Ureter (tissue), 1 donor: Measurements from ENCODE around the gene TXNRD3. TPM values are rescaled to one million over a fixed set of nuclear protein-coding genes. Genes with fewer than 3 reads are reported as not detected.
"Not testable (repeated sequence)": the region's sequence is repeated elsewhere in the genome, so short reads cannot be mapped to it uniquely, and the experiment has no call there.

Source experiments
- DNase-seq: peaks from one replicate; pipeline ENCODE4 v3.0.0-alpha.2; 2020; ENCODE audit warnings: low spot score
- total RNA-seq: library from RNA; stranded (reverse); gene quantifications from one replicate; pipeline ENCODE4 v1.2.4, GENCODE V29; 2023
- donor health status: DM: yes; HTN: yes; CAD: no.

The TXNRD3 gene
- total RNA-seq, 1 donor from 2014 or later = 12.3 TPM

DNA sequence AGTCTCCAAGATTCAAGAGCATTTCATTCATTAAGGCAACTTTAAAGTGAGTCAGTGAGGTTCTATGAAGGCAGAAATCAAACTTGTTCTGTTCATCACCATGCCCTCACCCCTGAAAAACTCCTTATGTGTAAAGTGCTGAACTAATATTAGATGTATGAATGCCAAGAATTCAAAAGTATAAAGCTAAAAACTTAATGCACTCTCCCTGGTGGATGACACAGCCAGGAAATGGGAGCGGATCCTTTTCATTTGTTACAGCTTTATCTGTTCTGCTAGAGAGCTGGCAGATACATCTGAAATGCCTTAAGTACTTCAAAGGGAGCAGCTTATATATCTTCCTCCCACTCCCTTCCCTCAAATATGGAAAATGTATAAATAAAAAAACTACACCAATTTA is 8.2 kb downstream of the TXNRD3 start:
- DNase-seq = no peak

DNA sequence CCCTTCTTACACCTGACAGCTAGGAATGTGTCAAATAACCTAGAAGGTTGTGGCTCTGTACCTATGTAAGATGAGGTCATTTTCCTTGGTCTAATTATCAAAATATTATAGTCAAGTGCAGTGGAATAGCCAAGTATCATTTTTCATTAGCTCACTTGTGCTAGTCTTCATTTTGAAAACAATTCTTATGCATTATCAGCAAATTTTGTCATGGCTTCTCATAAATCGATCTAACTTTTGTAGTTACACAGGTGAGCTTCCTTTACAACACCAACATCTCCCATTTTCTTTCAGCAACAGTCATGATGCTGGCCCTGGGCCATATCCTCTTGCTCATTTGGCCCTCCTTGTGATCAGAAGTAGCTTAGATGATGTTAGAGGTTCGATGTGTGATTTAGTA is 10.3 kb downstream of the TXNRD3 start:
- DNase-seq = no peak

DNA sequence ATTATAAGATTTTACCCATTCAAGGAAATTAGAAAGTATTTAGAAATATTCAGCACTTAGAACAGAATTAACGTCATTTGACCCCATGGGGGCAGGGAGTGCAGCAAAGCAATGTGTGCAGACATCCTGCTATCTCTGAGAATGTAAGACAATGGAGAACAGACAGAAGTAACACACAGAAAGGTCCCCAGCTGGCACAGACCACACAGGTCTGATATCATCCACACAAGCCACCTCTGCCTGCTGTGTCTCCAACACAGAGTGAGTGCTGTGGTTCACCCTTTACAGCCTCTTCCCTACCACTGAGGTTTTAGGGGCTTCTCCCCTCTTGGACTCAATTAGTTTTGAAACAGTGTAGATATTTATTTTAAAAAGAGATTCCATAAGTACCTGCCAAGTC is 16.1 kb downstream of the TXNRD3 start:
- DNase-seq = no peak

DNA sequence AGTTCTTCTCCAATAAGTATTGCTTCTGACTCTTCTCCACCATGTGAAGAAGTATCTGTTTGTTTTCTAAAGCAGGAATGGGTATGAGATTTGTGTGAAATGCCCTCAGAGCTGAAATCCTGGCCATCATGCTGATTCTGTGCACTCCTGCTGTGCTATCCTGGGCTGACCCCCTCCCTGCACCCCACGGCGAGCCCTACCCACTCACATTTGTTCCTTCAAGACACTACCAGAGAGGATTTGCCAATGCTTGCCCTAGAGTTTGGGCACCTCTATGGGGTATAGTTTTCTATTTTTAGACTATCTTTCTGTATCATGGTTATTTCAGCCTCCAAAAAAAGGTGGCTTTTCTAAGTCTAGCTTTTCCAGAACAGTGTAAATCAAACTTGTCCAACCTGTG is 18.5 kb downstream of the TXNRD3 start:
- no peak for DNase-seq

DNA sequence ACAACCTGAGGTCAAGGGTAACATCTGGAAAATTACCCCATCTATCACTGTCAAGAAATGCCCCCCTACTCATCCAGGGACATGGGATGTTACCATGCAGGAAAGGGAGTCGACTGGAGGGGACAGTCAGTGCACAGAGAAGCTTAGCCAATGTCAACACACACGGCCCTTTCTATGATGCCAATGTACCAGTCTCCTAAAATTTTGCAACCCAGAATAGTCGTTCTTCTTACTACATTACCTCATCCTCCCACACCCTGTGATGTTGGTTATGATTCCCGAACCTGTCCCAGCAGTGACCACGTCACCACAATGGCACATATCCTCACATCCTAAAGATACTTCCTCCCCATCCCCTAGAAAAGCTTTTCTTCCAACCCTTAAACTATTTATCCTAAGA is 20.1 kb downstream of the TXNRD3 start:
- no peak for DNase-seq

DNA sequence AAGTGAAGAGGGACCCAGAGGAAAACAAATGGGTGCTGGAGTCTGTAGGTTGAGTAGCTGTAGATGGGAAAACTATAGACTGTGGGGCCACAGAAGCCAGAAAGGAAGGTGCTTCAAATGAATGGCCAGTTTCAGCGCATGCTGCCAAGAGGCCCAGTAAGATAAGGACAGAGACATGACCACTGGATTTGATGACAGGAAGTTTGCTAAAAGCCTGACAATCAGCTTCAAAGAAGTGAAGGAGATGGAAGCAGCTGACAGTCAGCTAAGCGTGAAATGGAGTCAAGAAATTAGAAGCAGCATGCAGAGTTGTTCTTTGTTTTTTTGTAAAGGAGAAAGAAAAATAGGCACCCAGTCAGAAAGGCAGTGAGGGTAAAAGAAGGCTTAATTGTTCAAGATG is 24.9 kb downstream of the TXNRD3 start:
- no peak for DNase-seq

DNA sequence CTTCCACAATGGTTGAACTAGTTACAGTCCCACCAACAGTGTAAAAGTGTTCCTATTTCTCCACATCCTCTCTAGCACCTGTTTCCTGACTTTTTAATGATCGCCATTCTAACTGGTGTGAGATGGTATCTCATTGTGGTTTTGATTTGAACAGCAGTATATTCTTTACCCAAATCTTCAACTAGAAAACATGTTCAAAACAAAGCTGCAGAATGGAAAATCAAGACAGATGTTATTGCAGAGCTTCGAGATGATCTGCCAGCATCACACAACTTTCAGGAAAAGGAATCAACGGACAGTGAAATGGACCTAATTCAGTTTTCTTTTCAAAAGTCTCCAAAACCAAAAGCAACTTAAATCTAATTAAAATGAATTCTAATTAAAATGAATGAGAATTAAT is 29.2 kb downstream of the TXNRD3 start:
- not testable (repeated sequence) for DNase-seq

DNA sequence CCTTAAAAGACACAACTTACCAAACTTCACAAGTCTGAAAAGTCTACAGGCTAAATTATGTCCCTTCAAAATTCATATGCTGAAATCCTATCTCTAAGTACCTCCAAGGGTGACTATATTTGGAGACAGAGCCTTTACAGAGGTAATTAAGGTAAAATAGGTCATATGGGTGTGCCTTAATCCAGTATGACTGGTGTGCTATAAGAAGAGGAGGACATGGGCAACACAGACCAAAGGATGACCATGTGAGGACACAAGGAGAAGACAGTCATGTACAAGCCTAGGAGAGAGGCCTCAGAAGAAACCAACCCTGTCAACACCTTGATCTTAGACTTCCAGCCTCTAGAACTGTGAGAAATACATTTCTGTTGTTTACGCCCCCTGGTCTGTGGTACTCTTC is 32.2 kb downstream of the TXNRD3 start:
- DNase-seq = no peak

DNA sequence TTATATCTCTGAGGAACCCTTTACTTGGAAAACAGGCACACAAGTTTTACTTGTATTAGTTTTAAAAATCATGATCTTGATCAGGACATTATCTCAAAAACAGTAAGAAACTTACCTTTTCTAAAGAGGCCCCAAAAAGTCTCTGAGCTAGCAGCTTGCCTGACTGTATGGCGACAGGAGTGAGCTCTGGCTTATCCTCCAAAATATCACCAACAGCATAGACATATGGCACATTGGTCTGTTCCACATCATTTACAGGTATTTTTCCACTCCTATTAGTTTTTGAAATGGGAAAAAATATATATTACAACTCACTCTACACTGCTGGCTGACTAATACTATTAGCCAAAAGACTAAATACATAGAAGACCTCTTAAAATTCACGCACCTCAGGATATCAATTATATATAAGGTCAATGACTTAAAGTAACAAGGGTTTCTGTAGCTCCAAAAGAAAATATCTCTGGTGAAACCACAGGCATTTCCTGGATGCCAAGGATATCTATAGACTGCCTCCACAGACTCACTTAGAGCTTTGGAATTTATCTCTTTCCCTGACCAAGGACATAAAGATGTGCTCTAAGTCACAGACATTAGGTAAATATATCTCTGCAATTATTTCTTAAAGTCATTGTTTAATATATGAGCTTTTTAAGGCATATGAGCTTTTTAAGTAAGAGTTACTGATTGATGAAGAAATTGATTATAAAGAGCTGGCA is 33.1 kb downstream of the TXNRD3 start:
- DNase-seq = no peak

DNA sequence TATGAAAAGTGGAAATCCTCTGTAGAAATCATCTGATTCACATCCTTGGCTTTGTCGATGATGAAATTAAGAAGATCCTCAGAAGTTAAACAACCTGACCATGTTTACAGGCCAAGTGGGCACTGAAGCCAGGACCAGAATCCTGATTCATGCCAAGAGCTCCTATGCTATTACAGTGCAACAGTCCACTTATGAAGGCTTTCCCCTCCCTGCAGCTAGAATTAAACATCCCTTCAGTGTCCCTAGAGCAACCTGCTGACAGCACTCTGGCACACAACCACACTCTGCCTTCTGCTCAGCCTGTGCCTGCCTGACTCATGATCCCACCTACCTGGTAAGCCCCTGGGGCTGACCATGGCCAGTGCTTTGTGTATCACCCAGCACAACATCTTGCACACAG is 33.8 kb downstream of the TXNRD3 start:
- DNase-seq = no peak

DNA sequence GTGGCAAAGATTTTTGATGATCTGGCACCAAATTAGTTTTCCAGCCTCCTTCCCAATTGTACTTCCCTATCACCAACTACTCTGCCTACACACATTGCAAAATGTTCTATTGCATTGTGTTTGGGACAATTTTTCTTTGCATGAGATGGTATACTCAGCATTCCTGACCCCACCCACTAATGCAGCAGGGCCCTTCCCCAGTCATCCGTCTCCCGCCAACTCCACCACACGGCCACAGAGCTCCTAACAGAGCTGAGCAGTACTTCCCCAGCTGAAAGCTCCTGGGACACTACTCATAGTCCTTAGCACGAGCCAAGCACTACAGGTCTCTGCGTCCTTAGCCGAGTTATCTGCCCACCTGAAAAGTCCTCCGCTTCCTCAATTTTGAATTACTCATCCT is 34.2 kb downstream of the TXNRD3 start:
- DNase-seq = no peak

DNA sequence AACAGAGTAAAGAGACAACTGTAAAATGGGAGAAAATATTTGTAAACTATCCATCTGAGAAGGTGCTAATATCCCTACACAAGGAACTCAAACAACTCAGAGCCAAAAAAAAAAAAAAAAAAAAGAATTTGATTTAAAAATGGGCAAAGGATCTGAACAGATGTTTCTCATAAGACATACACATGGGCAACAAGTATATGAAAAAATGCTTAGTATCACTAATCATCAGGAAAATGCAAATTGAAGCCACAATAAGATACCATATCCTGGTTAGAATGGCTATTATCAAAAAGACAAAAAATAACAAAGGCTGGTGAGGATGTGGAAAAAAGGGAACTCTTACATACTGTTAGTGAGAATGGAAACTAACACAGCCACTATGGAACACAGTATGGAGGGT is 36.2 kb downstream of the TXNRD3 start:
- DNase-seq = no peak

DNA sequence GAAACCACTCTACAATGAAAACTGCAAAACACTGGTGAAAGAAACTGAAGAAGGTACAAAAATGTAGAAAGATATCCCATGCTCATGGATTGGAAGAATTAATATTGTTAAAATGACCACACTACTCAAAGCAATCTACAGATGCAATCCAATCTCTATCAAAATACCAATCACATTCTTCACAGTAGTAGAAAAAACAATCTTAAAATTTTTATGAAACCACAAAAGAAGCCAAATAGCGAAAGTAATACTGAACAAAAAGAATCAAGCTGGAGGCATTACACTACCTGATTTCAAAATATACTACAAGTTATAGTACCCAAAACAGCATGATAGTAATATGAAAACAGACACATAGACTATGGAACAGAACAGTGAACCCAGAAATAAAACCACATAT is 36.9 kb downstream of the TXNRD3 start:
- DNase-seq = no peak

DNA sequence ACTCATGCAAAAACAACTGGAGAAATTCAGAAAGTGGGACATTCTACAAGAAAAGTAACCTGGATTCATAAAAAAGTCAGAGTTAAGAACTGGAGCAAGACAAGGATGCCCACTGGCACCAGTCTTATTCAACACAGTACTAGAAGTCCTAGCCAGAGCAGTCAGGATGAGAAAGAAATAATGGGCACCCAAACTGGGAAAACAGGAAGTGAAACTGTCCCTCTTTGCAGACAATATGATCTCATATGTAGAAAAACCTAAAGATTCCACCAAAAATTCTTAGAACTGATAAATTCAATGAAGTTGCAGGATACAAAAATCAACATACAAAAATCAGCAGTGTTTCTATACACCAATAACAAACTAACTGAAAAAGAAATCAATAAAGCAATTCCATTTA is 37.4 kb downstream of the TXNRD3 start:
- DNase-seq = no peak

DNA sequence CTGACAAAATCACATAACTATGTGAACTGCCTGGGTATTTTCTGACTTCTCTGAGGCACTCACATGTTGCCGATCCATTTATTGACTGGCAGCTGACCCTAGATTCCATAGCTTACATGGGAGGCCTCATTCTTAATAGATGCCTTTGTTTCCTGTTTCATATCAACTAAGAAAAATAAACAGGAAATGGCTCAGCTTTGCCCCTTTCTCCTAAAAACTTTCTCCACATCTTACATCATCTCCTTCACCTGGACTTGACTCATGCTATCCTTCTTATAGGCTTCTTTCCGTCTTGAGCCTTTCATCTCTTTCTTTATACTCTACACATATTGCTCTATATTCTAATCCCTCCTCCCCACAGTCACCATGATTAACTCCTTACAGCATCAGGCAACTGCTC is 38.0 kb downstream of the TXNRD3 start:
- DNase-seq = no peak

DNA sequence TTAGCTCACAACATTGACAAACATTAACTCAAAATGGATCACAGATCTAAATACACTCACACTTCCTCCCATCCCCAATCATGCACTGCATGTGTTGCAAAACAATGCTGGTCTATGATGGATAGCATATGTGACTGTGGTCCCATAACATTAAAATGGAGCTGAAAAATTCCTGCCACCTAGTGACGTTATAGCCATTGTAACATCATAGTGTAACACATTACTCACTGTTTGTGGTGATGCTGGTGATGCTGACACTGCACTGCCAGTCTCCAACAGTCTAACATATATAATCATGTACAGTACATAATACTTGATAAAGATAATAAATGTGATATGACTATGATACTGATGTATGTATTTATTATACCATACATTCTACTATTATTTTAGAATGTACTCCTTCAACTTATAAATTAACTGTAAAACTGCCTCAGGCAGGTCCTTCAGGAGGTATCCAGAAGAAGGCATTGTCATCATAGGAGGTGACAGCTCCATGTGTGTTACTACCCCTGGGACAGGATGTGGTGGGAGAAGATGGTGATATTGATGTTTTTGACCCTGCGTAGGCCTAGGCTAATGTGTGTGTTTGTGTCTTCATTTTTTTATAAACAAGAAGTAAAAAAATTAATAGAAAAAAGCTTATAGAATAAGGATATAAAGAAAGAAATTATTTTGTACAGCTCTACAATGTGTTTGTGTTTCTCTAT is 41.3 kb downstream of the TXNRD3 start:
- DNase-seq = no peak

DNA sequence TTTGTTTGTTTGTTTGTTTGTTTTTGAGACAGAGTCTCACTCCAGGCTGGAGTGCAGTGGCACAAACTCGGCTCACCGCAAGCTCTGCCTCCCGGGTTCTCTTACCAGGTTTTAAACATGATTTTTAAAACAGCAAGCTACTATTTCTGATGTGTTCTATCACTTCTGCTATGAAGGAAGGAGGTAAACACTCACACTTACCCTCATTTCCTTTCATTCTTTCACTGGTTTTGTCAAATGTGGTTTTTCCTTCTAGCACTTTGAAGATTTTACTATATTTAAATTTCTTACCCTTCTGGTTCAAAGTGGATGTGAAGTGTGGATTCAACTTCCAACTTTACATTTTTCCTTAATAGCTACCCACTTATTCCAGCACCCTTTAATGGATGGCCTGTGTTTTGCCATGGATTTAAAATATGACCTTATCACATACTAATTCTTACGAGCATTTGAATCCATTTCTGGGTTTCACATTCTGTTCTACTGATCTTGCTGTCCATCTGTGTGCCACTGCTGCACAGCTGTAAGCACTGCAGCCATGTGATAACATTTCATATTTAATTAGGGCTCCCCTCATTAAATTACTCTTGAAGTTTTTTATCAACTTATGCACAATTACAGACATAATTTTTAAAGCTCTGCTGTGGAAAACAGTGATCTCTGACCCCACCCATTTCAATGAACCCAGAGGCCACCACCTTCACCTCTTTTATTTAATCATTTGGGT is 42.3 kb downstream of the TXNRD3 start:
- DNase-seq = no peak

DNA sequence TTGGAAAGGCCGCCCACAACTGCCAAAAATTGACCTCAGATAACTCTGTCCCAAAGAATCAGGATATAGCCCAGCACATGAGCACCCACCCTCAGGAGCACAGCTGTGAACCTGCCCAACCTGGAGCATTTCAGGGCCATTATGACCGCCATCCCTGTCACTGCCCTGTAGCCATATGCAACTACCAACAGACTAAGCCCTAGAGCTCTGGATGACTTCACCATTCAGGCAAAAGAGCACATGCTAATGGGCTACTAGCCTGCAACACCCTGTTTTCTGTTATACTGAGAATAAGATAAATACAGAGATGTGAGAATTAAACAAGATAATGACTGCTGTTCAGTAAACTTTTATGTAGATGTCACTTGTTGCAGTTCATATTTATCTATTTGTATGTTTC is 45.0 kb downstream of the TXNRD3 start:
- no peak for DNase-seq

DNA sequence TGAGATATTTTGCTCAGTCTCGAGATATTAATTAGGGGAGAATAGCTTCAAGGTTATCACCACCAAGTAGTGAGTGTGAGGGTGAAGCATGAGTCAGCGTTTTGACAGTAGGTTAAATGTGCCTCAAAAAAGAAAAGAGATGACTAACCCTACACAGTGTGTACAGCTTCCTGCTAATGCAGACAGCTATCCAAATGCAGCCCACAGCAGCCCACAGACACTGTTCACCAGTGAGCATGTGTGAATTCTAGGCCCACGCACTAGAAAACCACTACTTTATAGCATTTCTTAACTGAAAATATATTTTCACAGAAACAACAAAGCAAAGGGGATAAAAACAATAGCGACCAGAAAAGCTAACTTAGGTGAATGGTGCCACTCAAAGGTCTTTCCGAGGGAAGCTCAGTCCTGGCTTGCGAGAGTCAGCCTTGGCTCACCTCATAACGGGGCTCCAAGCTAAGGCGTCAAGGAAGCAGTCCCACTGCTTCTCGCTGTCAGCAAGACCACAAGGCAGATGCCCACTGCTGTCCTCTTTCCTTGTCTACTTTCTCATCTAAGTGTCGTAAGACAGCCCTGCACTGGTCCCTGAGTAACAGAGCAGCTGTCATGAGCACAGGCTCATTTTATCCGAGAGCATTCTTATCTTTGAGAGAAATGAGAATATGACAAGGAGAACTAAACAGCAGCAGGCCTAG is 47.6 kb downstream of the TXNRD3 start:
- DNase-seq = no peak

DNA sequence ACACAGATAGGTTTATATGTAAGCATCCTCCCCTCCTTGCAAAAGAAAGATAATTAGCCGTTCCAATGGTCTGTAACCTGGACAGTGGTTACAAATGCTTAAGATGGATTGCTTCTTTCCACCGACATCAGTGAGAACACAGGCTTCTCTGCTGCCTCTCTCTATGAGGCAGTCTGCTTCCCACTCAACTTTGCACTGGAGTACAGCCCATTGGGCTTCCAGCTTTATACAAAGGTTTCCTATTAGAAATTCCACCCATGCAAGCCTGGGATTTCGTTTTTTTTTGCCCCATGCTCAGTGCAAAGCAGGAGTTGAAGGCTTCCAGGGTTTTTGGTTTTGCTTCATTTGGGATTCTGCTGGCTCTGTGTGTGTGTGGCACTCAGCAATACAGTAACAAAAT is 48.9 kb downstream of the TXNRD3 start:
- no peak for DNase-seq

DNA sequence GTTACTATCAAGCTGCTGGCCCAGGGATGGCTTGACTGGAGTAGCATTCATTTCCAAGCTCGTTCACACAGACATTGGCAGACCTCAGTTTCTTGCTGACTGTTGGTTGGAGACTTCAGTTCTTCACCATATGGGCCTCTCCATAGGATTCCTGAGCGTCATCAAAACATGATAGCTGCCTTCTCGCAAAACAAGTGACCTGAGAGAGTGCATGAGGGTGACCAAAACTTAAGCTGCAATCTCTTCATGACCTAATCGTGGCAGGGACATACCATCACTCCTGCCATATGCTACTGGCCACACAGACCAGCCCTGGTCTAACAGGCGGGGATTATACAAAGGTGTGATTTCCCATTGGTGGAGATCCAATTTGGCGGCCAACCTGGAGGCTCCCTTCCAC is 50.2 kb downstream of the TXNRD3 start:
- no peak for DNase-seq

DNA sequence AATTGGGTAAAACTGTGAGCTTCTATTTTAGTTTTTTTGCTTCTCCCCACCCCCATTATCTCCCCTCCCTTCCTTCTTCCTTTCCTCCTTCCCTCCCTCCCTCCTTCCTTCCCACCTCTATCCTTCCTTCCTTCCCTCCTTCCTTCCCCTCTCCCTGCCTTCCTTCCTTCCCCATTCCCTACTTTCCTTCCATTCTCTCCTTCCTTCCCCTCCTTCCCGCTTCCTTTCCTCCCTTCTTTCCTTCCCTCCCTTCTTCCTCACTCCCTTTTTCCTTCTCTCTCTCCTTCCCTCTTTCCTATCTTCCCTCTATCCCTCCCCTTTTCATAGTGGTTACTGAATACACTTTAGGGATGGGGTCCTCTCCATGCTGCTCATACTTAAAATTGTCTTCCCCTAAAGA is 55.8 kb downstream of the TXNRD3 start:
- DNase-seq = no peak
